ENCODE measurements around the gene CASP3.
"Not testable (repeated sequence)": the region's sequence is repeated elsewhere in the genome, so short reads cannot be mapped to it uniquely, and the experiment has no call there.

CASP3 gene

GRCh38 chr4:184664445-184665210, 15.4 kb upstream of the CASP3 start:
- Histone ChIP-seq H3K36me3 (peaks cover 8% of the 10 kb centered on the region), H3K27me3 (no peaks in the 10 kb centered on the region), H3K27ac (no peak overlapping the region), H3K4me1 (ENCODE audit: control insufficient read depth in 1 of 2, insufficient read depth in 1 of 2, low read depth in 1 of 2, low read length in 1 of 2) (peaks cover 18 to 46% of the 10 kb centered on the region in 2 experiments), H3K4me3 (ENCODE audit: low read depth in 1 of 2, low read length in 1 of 2) (no peak overlapping the region), H3K9me3 (no peaks in the 10 kb centered on the region)
- TF ChIP-seq, protein P1, sequence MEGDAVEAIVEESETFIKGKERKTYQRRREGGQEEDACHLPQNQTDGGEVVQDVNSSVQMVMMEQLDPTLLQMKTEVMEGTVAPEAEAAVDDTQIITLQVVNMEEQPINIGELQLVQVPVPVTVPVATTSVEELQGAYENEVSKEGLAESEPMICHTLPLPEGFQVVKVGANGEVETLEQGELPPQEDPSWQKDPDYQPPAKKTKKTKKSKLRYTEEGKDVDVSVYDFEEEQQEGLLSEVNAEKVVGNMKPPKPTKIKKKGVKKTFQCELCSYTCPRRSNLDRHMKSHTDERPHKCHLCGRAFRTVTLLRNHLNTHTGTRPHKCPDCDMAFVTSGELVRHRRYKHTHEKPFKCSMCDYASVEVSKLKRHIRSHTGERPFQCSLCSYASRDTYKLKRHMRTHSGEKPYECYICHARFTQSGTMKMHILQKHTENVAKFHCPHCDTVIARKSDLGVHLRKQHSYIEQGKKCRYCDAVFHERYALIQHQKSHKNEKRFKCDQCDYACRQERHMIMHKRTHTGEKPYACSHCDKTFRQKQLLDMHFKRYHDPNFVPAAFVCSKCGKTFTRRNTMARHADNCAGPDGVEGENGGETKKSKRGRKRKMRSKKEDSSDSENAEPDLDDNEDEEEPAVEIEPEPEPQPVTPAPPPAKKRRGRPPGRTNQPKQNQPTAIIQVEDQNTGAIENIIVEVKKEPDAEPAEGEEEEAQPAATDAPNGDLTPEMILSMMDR (IDR thresholded peaks at IDR 0.05) = no peak

DNA sequence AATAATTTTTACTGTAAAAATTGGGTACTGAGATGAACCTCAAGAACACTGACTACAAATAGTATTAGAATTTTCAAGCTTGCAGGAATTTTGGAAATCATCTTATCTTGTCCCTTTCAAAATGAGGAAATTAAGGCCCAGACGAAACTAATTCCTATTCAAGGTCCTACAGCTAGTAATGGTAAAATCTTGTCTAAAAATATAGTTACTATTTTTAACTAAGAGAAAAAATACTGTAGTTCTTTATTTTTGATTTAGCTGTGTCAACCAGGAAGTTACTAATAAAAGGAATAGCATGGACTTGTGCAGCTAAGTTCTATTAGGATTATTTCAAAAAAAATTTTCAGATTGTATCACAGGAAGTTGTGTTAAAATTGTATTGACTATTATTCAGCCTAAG, 13.0 kb upstream of the CASP3 start:
- H3K9me3 ChIP-seq = no peaks in the 10 kb centered on the region
- H3K4me1 ChIP-seq (ENCODE audit: control insufficient read depth in 1 of 2, insufficient read depth in 1 of 2, low read depth in 1 of 2, low read length in 1 of 2) = peaks cover 1 to 26% of the 10 kb centered on the region in 2 experiments
- peaks cover 8% of the 10 kb centered on the region for H3K36me3 ChIP-seq
- H3K27me3 ChIP-seq = no peaks in the 10 kb centered on the region
- peak overlapping the region; percentile 9 for H3K27ac ChIP-seq
- TF ChIP-seq, protein P1 (IDR thresholded peaks at IDR 0.05) = no peak
- H3K4me3 ChIP-seq (ENCODE audit: low read depth in 1 of 2, low read length in 1 of 2) = no peak overlapping the region

DNA sequence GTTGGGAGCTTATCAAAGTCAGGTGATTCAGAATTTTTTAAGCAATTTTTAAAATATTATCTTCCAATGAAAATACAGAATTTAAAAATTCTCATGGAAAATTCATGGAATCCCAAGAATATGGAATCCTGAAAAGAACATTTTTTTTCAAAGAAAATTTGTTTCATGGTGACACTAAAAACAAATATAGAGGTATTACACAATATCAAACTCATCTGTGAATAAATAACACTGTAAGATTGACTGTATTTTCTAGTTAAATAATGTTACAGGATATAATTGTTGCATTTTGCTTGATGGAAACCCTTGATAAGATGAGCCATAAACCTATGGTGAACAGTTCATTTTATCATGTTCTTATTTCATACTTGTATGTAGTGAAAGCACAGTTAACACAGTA, 11.7 kb upstream of the CASP3 start:
- Histone ChIP-seq H3K4me1 (ENCODE audit: control insufficient read depth in 1 of 2, insufficient read depth in 1 of 2, low read depth in 1 of 2, low read length in 1 of 2) (peaks cover 6 to 22% of the 10 kb centered on the region in 2 experiments), H3K27ac (no peak overlapping the region), H3K27me3 (no peaks in the 10 kb centered on the region), H3K9me3 (no peaks in the 10 kb centered on the region), H3K36me3 (peaks cover 8% of the 10 kb centered on the region), H3K4me3 (ENCODE audit: low read depth in 1 of 2, low read length in 1 of 2) (no peak overlapping the region)
- TF ChIP-seq, protein P1 (IDR thresholded peaks at IDR 0.05) = no peak

GRCh38 chr4:184657820-184658219, 8.6 kb upstream of the CASP3 start:
- not testable (repeated sequence) for H3K27ac ChIP-seq; H3K4me3 ChIP-seq (ENCODE audit: low read depth in 1 of 2, low read length in 1 of 2); H3K9me3 ChIP-seq; H3K36me3 ChIP-seq; H3K27me3 ChIP-seq
- H3K4me1 ChIP-seq (ENCODE audit: control insufficient read depth in 1 of 2, insufficient read depth in 1 of 2, low read depth in 1 of 2, low read length in 1 of 2) = peaks cover 6 to 19% of the 10 kb centered on the region in 2 experiments

DNA sequence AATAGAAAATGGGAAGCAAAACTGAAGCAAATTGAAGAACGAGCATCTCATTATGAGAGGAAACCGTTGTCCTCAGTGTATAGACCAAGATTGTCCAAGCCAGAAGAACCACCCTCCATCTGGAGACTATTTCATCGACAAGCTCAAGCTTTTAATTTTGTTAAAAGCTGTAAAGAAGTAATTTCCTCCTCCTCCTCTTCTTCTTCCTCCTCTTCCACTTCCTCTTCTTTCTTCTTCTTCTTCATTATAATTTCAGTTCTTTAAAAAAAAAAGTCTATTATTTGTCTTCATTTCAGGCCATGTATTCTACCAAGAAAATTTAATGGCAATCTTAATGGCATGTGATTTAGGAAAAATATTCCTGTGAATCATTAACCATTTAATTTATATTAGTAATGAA, 7.9 kb upstream of the CASP3 start:
- Histone ChIP-seq H3K36me3 (peaks cover 8% of the 10 kb centered on the region), H3K9me3 (no peaks in the 10 kb centered on the region), H3K4me1 (ENCODE audit: control insufficient read depth in 1 of 2, insufficient read depth in 1 of 2, low read depth in 1 of 2, low read length in 1 of 2) (peaks cover 6 to 13% of the 10 kb centered on the region in 2 experiments), H3K4me3 (ENCODE audit: low read depth in 1 of 2, low read length in 1 of 2) (no peak overlapping the region), H3K27me3 (no peaks in the 10 kb centered on the region), H3K27ac (peak overlapping the region; percentile 40)
- TF ChIP-seq, protein P1 (IDR thresholded peaks at IDR 0.05) = no peak
